IMR-90 (cell line): ENCODE measurements around the gene AGO1.

Experiments
- BHLHE40 ChIP-seq: fragments of 150-350 bp; IDR thresholded peaks from 2 replicates; pipeline ENCODE4 v1.6.1; 2016; ENCODE audit warnings: mild to moderate bottlenecking, low read depth, low read length
- MAFK ChIP-seq: IDR thresholded peaks from 2 replicates; pipeline ENCODE4 v1.6.1; 2012; ENCODE audit warnings: low read depth, low read length, improper control_type of control experiment
- TF ChIP-seq, protein P1 (sequence below): conservative IDR thresholded peaks from 2 replicates; pipeline ENCODE4 v1.5.1; 2012; ENCODE audit warnings: mild to moderate bottlenecking, low read depth, low read length, improper control_type of control experiment

DNA sequence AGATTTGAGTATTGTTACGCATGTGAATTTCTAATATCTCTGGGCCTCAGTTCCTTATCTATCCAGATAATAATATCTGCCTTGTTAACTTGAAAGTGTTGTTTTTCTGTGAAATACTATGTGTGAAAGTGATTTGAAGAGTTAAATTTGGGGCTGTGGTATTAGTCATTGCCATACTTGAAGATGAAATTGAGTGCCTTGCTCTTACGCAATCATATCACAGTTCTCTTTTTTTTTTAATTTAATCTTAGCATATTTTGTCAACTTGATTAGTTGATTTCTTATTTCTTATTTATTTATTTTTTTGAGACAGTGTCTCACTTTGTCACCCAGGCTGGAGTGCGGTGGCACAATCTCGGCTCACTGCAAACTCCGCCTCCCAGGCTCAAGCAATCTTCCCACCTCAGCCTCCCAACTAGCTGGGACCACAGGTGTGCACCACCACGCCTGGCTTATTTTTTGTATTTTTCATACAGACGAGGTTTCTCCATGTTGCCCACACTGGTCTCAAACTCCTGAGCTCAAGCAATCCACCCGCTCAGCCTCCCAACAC is 44.2 kb upstream of the AGO1 start:
- no peak for TF ChIP-seq MAFK
- TF ChIP-seq, protein P1, sequence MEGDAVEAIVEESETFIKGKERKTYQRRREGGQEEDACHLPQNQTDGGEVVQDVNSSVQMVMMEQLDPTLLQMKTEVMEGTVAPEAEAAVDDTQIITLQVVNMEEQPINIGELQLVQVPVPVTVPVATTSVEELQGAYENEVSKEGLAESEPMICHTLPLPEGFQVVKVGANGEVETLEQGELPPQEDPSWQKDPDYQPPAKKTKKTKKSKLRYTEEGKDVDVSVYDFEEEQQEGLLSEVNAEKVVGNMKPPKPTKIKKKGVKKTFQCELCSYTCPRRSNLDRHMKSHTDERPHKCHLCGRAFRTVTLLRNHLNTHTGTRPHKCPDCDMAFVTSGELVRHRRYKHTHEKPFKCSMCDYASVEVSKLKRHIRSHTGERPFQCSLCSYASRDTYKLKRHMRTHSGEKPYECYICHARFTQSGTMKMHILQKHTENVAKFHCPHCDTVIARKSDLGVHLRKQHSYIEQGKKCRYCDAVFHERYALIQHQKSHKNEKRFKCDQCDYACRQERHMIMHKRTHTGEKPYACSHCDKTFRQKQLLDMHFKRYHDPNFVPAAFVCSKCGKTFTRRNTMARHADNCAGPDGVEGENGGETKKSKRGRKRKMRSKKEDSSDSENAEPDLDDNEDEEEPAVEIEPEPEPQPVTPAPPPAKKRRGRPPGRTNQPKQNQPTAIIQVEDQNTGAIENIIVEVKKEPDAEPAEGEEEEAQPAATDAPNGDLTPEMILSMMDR = no peak
- no peak for TF ChIP-seq BHLHE40
